Neural cell (in vitro differentiated cells): ENCODE measurements around the gene HBEGF. TPM values are rescaled to one million over a fixed set of nuclear protein-coding genes. Genes with fewer than 3 reads are reported as not detected.

Experiments
- H2AFZ ChIP-seq: fragments of 200-600, 300-800 bp; sonication (generic), shearing (Covaris generic); 2 replicates; pipeline ENCODE4 v1.6.0; 2014; ENCODE audit warnings: low read depth, mild to moderate bottlenecking, antibody characterized with exemption, low read length, moderate library complexity
- H3F3A ChIP-seq: fragments of 200-600 bp; shearing (Covaris generic); 2 replicates; pipeline ENCODE4 v1.6.1; 2016; ENCODE audit warnings: mild to moderate bottlenecking, moderate library complexity, mixed read lengths, antibody characterized with exemption, low read length; ENCODE audit not compliant: insufficient read depth, poor library complexity, severe bottlenecking
- H3K27ac ChIP-seq: fragments of 200-600, 300-800 bp; sonication (generic), shearing (Covaris generic); 2 replicates; pipeline ENCODE4 v1.5.1; 2014; ENCODE audit warnings: mild to moderate bottlenecking, low read length, moderate library complexity
- H3K27me3 ChIP-seq: fragments of 300-800, 200-600 bp; sonication (generic), shearing (Covaris generic); 2 replicates; pipeline ENCODE4 v1.6.0; 2014; ENCODE audit warnings: mild to moderate bottlenecking, low read depth, low read length, moderate library complexity; ENCODE audit not compliant: insufficient read depth
- H3K36me3 ChIP-seq: fragments of 300-800, 200-600 bp; sonication (generic), shearing (Covaris generic); 2 replicates; pipeline ENCODE4 v1.5.1; 2014; ENCODE audit warnings: mild to moderate bottlenecking, antibody characterized with exemption, low read length, moderate library complexity; ENCODE audit not compliant: insufficient read depth
- H3K4me2 ChIP-seq: fragments of 300-800, 200-600 bp; sonication (generic), shearing (Covaris generic); 2 replicates; pipeline ENCODE4 v1.6.0; 2014; ENCODE audit warnings: mild to moderate bottlenecking, low read length
- H3K4me3 ChIP-seq: fragments of 300-800, 200-600 bp; sonication (generic), shearing (Covaris generic); 2 replicates; pipeline ENCODE4 v1.5.1; 2014; ENCODE audit warnings: mild to moderate bottlenecking, low read length, moderate library complexity
- H3K79me2 ChIP-seq: fragments of 200-600 bp; shearing (Covaris generic); replicated peaks from 2 replicates; pipeline ENCODE4 v1.6.0; 2014; ENCODE audit warnings: mild to moderate bottlenecking, low read length, moderate library complexity; ENCODE audit not compliant: insufficient read depth
- H3K9ac ChIP-seq: fragments of 300-800, 200-600 bp; sonication (generic), shearing (Covaris generic); 2 replicates; pipeline ENCODE4 v1.6.1; 2016; ENCODE audit warnings: mild to moderate bottlenecking, low read length, mixed read lengths
- H3K9me2 ChIP-seq: fragments of 200-600 bp; shearing (Covaris generic); 2 replicates; pipeline ENCODE4 v1.6.1; 2016; ENCODE audit warnings: mild to moderate bottlenecking, low read length, mixed read lengths; ENCODE audit not compliant: insufficient read depth
- H3K9me3 ChIP-seq: fragments of 200-600, 300-800 bp; sonication (generic), shearing (Covaris generic); 2 replicates; pipeline ENCODE4 v1.6.1; 2016; ENCODE audit warnings: mild to moderate bottlenecking, mixed run types, low read length, moderate library complexity, mixed read lengths
- H4K20me1 ChIP-seq: fragments of 200-600 bp; shearing (Covaris generic); 2 replicates; pipeline ENCODE4 v1.6.1; 2016; ENCODE audit warnings: mild to moderate bottlenecking, mixed run types; ENCODE audit not compliant: insufficient read depth
- EP300 ChIP-seq: fragments of 450-650 bp; conservative IDR thresholded peaks from 2 replicates; pipeline ENCODE4 v1.6.1; 2014; ENCODE audit warnings: antibody characterized with exemption, mild to moderate bottlenecking, moderate library complexity; ENCODE audit not compliant: poor library complexity, severe bottlenecking
- EZH2 ChIP-seq: fragments of 200-600, 300-800 bp; shearing (Covaris generic), sonication (generic); IDR thresholded peaks from 2 replicates; pipeline ENCODE4 v1.6.1; 2014; ENCODE audit warnings: antibody characterized with exemption, low read length, borderline replicate concordance, mild to moderate bottlenecking; ENCODE audit not compliant: insufficient read depth, poor library complexity, severe bottlenecking
- MXI1 ChIP-seq: fragments of 450-650 bp; conservative IDR thresholded peaks from 2 replicates; pipeline ENCODE4 v1.6.1; 2014; ENCODE audit warnings: antibody characterized with exemption, mild to moderate bottlenecking; ENCODE audit not compliant: poor library complexity, severe bottlenecking
- POLR2AphosphoS5 ChIP-seq: IDR thresholded peaks from 2 replicates; pipeline ENCODE4 v1.6.1; 2012
- RAD21 ChIP-seq: fragments of 450-650 bp; conservative IDR thresholded peaks from 2 replicates; pipeline ENCODE4 v1.6.1; 2014; ENCODE audit warnings: antibody characterized with exemption, mild to moderate bottlenecking, moderate library complexity
- SMC3 ChIP-seq: fragments of 450-650 bp; conservative IDR thresholded peaks from 2 replicates; pipeline ENCODE4 v1.6.1; 2014; ENCODE audit warnings: antibody characterized with exemption, mild to moderate bottlenecking, moderate library complexity; ENCODE audit not compliant: poor library complexity
- TAF1 ChIP-seq: IDR thresholded peaks from 2 replicates; pipeline ENCODE4 v1.6.1; 2012; ENCODE audit warnings: low read depth
- polyA plus RNA-seq: library from polyadenylated mRNA; depleted of rRNA; stranded (reverse); fragments of >200 nt; gene quantifications from 2 replicates; pipeline ENCODE4 v1.2.3, GENCODE V29; 2014
- TF ChIP-seq, protein P1 (sequence below): IDR thresholded peaks from 2 replicates; pipeline ENCODE4 v1.6.1; 2012; ENCODE audit warnings: borderline replicate concordance
- TF ChIP-seq, protein P2 (sequence below): fragments of 450-650 bp; IDR thresholded peaks from 2 replicates; pipeline ENCODE4 v1.5.1; 2014; ENCODE audit warnings: antibody characterized with exemption, mild to moderate bottlenecking, moderate library complexity; ENCODE audit not compliant: poor library complexity, severe bottlenecking

Gene HBEGF
- polyA plus RNA-seq, 1 donor from 2014 or later = 9.8 TPM

DNA sequence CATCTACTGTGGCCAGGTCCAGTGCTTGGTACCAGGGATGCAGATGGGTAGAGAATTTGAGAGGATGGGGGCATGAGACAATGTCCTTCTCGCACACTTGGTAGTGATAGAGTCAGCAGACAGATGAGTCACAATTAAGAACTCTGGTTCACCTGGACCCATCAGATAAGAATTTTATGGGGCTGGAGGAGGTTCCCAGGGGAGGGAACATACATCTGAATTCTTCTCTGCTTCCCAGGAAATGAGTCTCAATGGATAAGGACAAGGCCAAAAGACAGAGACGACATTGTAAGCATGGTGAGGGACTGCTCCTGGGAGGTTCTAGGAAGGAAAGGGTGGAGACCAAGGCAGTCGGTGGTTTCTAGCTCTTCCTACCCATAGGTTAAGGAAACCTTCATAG, 18.9 kb upstream of the HBEGF start:
- Histone ChIP-seq H4K20me1 (no peaks in the 10 kb centered on the region), H3K27ac (no peak overlapping the region), H3F3A (no peaks in the 10 kb centered on the region), H3K36me3 (no peaks in the 10 kb centered on the region), H3K4me3 (no peak overlapping the region), H3K79me2 (no peaks in the 10 kb centered on the region), H3K9me3 (no peaks in the 10 kb centered on the region), H2AFZ (no peak overlapping the region), H3K9me2 (no peaks in the 10 kb centered on the region), H3K27me3 (no peaks in the 10 kb centered on the region), H3K9ac (no peak overlapping the region), H3K4me2 (no peak overlapping the region)
- TF ChIP-seq, protein P1, sequence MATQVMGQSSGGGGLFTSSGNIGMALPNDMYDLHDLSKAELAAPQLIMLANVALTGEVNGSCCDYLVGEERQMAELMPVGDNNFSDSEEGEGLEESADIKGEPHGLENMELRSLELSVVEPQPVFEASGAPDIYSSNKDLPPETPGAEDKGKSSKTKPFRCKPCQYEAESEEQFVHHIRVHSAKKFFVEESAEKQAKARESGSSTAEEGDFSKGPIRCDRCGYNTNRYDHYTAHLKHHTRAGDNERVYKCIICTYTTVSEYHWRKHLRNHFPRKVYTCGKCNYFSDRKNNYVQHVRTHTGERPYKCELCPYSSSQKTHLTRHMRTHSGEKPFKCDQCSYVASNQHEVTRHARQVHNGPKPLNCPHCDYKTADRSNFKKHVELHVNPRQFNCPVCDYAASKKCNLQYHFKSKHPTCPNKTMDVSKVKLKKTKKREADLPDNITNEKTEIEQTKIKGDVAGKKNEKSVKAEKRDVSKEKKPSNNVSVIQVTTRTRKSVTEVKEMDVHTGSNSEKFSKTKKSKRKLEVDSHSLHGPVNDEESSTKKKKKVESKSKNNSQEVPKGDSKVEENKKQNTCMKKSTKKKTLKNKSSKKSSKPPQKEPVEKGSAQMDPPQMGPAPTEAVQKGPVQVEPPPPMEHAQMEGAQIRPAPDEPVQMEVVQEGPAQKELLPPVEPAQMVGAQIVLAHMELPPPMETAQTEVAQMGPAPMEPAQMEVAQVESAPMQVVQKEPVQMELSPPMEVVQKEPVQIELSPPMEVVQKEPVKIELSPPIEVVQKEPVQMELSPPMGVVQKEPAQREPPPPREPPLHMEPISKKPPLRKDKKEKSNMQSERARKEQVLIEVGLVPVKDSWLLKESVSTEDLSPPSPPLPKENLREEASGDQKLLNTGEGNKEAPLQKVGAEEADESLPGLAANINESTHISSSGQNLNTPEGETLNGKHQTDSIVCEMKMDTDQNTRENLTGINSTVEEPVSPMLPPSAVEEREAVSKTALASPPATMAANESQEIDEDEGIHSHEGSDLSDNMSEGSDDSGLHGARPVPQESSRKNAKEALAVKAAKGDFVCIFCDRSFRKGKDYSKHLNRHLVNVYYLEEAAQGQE = no peak
- TF ChIP-seq, protein P2, sequence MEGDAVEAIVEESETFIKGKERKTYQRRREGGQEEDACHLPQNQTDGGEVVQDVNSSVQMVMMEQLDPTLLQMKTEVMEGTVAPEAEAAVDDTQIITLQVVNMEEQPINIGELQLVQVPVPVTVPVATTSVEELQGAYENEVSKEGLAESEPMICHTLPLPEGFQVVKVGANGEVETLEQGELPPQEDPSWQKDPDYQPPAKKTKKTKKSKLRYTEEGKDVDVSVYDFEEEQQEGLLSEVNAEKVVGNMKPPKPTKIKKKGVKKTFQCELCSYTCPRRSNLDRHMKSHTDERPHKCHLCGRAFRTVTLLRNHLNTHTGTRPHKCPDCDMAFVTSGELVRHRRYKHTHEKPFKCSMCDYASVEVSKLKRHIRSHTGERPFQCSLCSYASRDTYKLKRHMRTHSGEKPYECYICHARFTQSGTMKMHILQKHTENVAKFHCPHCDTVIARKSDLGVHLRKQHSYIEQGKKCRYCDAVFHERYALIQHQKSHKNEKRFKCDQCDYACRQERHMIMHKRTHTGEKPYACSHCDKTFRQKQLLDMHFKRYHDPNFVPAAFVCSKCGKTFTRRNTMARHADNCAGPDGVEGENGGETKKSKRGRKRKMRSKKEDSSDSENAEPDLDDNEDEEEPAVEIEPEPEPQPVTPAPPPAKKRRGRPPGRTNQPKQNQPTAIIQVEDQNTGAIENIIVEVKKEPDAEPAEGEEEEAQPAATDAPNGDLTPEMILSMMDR = no peak
- TF ChIP-seq MXI1 (no peak), SMC3 (no peak), POLR2AphosphoS5 (no peak), TAF1 (no peak)

DNA sequence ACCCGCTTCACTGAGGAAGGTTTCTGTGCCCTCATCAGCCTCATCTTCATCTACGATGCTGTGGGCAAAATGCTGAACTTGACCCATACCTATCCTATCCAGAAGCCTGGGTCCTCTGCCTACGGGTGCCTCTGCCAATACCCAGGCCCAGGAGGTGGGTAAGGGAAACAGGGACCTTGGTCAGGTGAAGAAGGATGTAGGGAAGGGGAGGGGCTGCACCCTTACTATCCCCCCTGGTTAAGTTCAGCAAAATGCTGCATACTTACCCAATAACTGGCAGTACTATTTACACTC, 18.0 kb upstream of the HBEGF start:
- no peak for TF ChIP-seq RAD21
- no peak for TF ChIP-seq MXI1
- TF ChIP-seq SMC3 = no peak
- no peak for TF ChIP-seq EP300
- H3K9me3 ChIP-seq = no peaks in the 10 kb centered on the region
- no peak overlapping the region for H3K9ac ChIP-seq
- no peaks in the 10 kb centered on the region for H3K9me2 ChIP-seq
- no peak overlapping the region for H3K27ac ChIP-seq
- no peaks in the 10 kb centered on the region for H3F3A ChIP-seq
- H3K4me3 ChIP-seq = no peak overlapping the region
- no peaks in the 10 kb centered on the region for H3K36me3 ChIP-seq
- H4K20me1 ChIP-seq = no peaks in the 10 kb centered on the region
- no peak overlapping the region for H2AFZ ChIP-seq
- no peaks in the 10 kb centered on the region for H3K27me3 ChIP-seq
- H3K79me2 ChIP-seq = no peaks in the 10 kb centered on the region
- H3K4me2 ChIP-seq = no peak overlapping the region

DNA sequence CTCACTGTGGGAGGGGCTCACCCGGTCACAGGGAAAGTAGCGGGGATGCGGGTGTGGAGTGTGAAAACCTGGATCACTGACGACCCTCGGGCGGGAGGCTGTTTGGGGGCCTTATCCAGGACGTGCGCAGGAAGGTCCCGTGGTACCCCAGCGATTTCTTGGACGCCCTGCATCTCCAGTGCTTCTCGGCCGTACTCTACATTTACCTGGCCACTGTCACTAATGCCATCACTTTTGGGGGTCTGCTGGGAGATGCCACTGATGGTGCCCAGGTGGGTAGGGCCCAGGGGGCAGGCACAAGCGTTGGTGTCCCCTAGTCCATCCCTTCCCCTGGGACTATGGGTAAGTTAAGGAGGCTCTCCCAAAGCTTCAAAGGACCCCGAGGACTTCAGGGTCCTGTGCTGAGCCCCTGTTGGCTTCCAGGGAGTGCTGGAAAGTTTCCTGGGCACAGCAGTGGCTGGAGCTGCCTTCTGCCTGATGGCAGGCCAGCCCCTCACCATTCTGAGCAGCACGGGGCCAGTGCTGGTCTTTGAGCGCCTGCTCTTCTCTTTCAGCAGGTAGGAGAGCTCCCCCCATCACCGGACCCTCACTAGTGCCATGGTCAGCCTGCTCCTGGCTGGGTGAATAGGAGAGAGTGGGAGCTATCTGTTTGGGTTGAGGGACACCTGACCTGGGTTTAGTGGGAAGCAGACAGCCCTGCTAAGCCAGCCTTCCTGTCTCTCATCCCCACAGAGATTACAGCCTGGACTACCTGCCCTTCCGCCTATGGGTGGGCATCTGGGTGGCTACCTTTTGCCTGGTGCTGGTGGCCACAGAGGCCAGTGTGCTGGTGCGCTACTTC, 17.4 kb upstream of the HBEGF start:
- H3K79me2 ChIP-seq = no peaks in the 10 kb centered on the region
- no peaks in the 10 kb centered on the region for H4K20me1 ChIP-seq

More for the DNA sequence above, 17.4 kb upstream of the HBEGF start:
- no peak overlapping the region for H3K9ac ChIP-seq
- H3K9me3 ChIP-seq = no peaks in the 10 kb centered on the region
- H3K4me2 ChIP-seq = no peak overlapping the region
- H3K9me2 ChIP-seq = no peaks in the 10 kb centered on the region
- H3K4me3 ChIP-seq = peak overlapping the region; percentile 46
- H2AFZ ChIP-seq = no peak overlapping the region
- TF ChIP-seq POLR2AphosphoS5 (no peak), MXI1 (no peak), EP300 (no peak), TAF1 (no peak), EZH2 (no peak), RAD21 (no peak), SMC3 (no peak)
- TF ChIP-seq, protein P1 = no peak
- TF ChIP-seq, protein P2 = no peak
- H3K36me3 ChIP-seq = no peaks in the 10 kb centered on the region
- H3K27me3 ChIP-seq = no peaks in the 10 kb centered on the region
- no peak overlapping the region for H3K27ac ChIP-seq
- no peaks in the 10 kb centered on the region for H3F3A ChIP-seq
